ENCODE results near the gene ST7L.
"Not testable (repeated sequence)": the region's sequence is repeated elsewhere in the genome, so short reads cannot be mapped to it uniquely, and the experiment has no call there.

The ST7L gene

DNA sequence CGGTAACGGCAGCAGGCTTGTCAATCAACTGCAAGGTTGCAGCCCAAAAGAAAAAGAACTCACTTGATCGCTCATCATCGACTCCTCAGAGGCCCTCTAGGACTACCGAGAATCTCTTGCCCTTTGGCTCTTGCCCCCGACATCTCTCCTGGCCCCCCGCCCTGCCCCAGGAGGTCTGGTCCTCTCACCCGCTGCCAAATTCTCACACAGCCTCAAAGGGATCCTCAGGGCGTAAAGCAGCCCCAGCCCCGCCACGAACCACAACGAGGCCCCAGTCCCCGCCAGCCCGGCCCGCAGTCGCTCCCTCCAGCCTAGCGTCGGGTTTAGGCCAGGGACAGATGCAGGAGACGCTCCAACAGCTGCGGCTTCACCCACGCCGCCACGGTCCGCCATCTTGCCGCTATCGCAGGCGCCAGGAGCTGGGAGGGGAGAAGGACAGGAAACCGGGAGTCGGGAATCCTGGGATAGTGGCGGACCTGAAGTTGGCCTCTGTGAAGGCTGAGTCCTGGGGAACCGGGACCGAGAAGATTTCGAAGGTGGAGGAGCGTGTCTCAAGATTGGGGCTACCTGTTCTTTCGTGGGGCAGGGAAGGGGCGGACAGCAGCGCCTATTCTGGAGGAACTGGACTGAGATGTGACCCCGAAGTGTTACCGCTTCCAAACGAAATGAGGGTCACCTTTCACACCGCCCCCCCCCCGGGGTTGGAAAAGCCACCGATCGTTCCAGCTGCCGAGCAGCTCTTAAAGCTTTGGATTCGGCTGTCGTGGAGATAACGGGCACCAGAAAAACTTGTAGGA, at the start of gene ST7L:
Gene ST7L (minus strand): TSS at position 421 of the 797 bp plus-strand sequence. CDS start 28 bp downstream, at position 393.
- peak; percentile 85 for DNase-seq

GRCh38 chr1:112666946-112667345, 48.0 kb upstream of the ST7L start:
- no peak for DNase-seq

DNA sequence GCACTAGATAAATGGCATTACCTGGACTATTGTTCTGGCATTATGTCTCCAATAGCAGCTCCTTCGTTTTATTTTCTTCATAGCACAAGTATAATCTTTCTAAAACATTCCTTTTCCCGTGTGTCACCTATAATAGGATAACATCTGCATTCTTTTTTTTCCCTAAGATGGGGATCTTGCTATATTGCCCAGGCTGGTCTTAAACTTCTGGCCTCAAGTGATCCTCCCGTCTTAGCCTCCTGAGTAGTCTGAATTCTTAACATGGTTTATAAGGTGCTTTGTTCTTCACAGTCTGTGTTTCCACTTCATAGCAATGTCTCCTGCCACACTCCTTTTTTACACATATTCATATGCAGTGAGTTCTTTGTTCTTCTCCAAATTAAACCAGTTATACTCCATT, 46.9 kb upstream of the ST7L start:
- no peak for DNase-seq

GRCh38 chr1:112651205-112651604, 32.3 kb upstream of the ST7L start:
- no peak for DNase-seq

- no peak for DNase-seq
Measured at GRCh38 chr1:112646225-112646624, 27.3 kb upstream of the ST7L start.

GRCh38 chr1:112643080-112643479, 24.1 kb upstream of the ST7L start:
- no peak for DNase-seq

- DNase-seq, result not testable (repeated sequence)
Measured at GRCh38 chr1:112640437-112640836, 21.5 kb upstream of the ST7L start.

GRCh38 chr1:112638110-112638428, 19.1 kb upstream of the ST7L start:
- DNase-seq, result no peak

DNA sequence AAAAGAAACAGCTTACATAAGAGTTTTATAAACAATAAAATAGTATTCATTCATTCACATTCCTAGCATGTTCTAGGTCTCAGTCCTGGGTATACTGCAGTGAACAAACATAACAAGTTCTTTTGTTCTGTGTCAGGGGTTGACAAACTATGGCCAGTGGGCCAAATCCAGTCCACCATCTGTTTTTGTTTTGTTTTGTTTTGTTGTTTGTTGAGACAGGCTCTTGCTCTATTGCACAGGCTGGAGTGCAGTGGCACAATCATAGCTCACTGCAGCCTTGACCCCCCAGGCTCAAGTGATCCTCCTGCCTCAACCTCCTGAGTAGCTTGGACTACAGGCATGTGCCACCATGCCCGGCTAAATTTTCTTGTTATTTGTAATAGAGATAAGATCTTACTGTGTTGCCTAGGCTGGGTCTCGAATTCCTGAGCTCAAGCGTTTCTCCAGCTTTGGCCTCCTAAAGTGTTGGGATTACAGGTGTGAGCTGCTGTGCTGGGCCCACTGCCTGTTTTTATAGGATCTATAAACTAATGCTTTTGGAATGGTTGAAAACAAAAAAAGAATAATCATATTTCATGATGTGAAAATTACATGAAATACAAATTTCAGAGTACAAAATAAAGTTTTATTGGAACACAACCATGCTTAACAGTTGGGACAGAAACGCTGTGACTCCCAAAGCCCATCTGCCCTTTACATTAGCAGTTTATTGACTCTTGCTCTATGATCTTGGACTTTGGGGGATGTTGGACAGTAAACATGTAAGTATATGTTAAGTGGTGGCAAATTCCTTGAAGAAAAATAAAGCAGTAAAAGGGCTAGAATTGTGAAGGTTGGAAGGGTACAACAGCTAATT, 18.5 kb upstream of the ST7L start:
- DNase-seq, result no peak

GRCh38 chr1:112636597-112637253, 17.8 kb upstream of the ST7L start:
- DNase-seq, result no peak

- no peak for DNase-seq
Measured at GRCh38 chr1:112636056-112636455, 17.1 kb upstream of the ST7L start.

- no peak for DNase-seq
Measured at GRCh38 chr1:112634367-112634766, 15.4 kb upstream of the ST7L start.

DNA sequence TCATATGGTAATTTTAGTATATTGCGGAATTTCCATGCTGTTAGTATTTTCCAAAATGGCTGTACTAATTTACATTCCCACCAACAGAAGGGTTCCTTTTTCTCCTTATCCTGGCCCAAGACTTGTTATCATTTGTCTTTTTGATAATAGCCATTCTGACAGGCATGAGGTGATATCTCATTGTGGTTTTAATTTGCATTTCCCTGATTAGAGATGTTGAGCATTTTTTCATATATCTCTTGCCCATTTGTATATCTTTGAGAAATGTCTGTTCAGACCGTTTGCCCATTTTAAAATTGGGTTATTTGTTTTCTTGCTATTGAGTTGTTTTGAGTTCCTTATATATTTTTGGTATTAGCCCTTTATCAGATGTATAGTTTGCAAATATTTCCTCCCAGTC, 14.7 kb upstream of the ST7L start:
- DNase-seq, result no peak

DNA sequence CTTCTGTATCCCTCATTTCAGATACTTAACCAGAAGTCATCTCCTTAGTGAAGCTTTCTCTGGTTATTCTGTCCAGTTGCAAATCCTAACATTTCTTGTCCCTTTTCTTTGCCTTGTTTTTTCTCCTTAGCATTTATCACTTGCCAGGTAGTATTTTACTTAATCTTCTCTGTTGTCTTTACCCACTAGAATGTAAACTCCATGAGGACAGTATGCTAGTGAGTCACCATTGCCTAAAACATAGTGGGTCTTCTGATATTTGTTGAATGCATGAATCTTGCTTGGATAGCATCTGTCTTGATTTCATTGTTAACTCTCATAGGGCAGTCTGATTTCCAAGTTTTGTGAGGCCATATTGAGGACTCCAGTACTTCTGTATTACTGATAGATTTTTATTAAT, 10.3 kb upstream of the ST7L start:
- no peak for DNase-seq

- no peak for DNase-seq
Measured at GRCh38 chr1:112628516-112628915, 9.6 kb upstream of the ST7L start.

- no peak for DNase-seq
Measured at GRCh38 chr1:112626887-112627286, 7.9 kb upstream of the ST7L start.

- DNase-seq, result no peak
Measured at GRCh38 chr1:112626193-112626592, 7.3 kb upstream of the ST7L start.

DNA sequence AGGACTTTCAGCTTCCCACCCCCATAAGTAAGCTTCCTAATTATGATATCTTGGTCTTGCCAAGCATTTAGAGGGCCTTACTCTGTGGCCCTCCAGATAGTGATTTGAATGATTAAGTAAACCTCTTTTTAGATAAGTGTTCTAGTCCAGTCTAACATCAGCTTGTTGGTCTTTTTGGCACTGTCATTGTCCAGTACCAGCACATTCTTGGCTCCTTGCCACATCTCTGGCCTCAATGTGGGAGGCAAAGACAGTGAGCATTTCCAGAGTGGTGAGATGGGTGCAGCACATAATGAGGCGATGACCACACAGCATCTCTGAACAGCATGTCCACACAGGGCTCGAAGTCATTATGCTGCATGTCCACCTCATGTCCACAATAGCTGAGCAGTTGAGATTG, 6.8 kb upstream of the ST7L start:
- no peak for DNase-seq

- DNase-seq, result not testable (repeated sequence)
Measured at GRCh38 chr1:112624493-112624892, 5.6 kb upstream of the ST7L start.

DNA sequence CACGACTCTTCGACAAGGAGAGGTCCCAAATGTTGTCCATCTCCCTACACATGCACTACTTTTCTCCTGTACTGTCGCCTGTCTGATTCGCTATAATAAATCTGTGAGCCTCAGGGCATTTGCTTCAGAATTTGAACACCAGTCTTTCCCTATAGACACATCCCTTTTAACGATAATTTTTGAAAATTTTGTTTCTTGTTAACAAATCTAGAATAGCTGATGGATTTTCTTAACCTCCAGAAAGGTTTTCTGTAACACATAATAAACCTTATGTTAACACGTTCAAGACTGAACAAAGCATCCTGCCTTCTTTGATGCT, 1.4 kb upstream of the ST7L start:
- no peak for DNase-seq

DNA sequence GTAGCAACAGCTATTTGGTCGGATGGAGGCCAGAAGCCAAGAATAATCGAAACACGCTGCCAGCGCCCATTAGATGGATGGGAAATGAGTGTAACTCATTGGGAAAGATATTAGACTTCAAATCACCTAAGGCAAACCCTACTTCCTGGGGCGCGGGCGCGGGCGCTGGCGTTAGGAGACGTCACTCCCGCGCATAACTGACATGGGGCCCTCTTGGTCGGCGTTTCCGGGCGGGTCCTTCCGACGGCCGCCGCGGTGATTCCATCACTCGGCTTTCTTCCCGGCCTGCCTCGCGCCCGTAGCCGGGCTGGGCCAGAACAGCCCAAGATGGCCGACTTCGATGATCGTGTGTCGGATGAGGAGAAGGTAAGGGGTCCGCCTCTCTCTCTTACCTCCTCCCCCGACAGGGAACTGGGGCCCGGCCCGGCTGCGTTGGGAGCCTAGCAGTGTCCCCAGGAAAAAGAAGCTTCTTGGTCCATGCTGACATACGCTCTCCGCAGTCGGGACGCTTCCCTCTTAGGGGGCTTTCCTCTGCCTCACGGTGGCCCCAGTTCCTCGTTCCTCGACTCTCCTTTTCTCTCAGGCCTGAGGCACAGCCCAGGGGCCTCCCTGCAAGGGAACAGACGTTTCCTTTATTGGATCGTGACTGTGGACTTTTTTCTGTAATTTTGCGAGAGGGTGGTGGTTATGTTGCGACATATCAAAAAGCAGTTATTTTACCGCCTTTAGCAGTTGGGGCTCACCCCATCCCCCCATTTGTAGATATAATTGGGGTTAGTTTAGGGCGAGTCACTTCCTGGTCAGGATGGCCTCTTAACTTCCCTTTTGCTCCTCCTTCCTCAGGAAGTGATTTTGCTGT, 806 bp upstream of the ST7L start, which contains the start of gene CAPZA1:
Gene CAPZA1 (plus strand): TSS at position 315 of the 859 bp plus-strand sequence. CDS start 13 bp downstream, at position 328.
- DNase-seq, result peak; percentile 90

DNA sequence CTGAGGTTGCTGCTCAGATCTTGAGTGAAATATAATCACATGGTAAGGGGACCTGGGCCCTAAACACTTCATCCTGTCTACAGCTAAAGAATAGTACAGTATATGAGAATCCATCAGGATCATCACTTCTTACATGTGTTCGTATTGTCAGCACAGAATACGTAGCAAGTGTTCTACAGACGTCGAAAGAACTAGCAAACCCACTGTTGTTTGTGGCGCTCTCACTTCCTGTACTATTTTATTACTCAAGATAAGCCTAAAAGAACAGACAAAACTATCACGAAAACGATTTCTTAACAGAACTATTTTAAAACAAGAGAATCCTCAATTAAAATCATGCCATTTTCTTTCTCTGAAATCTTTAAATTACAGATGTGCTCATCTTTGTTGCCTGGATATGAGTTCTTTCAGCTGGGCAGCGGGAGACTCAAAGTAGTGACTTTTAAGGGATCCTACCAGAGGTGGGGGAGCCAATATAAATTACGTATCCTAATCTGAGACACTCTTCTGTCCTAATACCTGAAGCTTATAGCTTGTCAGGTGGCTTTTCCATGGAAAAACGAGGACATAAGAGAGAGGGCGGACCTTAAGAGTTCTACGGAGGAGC, 724 bp downstream of the ST7L start:
- no peak for DNase-seq

Measured in NCI-H146 (cell line).